HepG2 (cell line): Measurements from ENCODE around the gene INSR. TPM values are rescaled to one million over a fixed set of nuclear protein-coding genes. Genes with fewer than 3 reads are reported as not detected.

Experiments used
- ARID4A ChIP-seq: sonication (generic); formaldehyde crosslinking; IDR thresholded peaks from 2 replicates; pipeline ENCODE4 v1.5.0; 2020; ENCODE audit warnings: mild to moderate bottlenecking, missing genetic modification reagents, borderline replicate concordance
- ARNT2 ChIP-seq: sonication (generic); formaldehyde crosslinking; IDR thresholded peaks from 2 replicates; pipeline ENCODE4 v1.8.0; 2022; ENCODE audit warnings: mild to moderate bottlenecking, low read depth, missing genetic modification reagents, moderate library complexity
- FOXP4 ChIP-seq: sonication (generic); formaldehyde crosslinking; IDR thresholded peaks from 2 replicates; pipeline ENCODE4 v1.4.0; 2020; ENCODE audit warnings: missing genetic modification reagents
- GATAD1 ChIP-seq: IDR thresholded peaks from 2 replicates; pipeline ENCODE4 v1.6.1; 2016; ENCODE audit warnings: missing genetic modification reagents, missing compliant biosample characterization
- GZF1 ChIP-seq: sonication (generic); formaldehyde crosslinking; IDR thresholded peaks from 2 replicates; pipeline ENCODE4 v1.5.1; 2020; ENCODE audit warnings: mild to moderate bottlenecking, missing genetic modification reagents
- KDM5B ChIP-seq: sonication (generic); formaldehyde crosslinking; IDR thresholded peaks from 2 replicates; pipeline ENCODE4 v1.4.0; 2020; ENCODE audit warnings: missing genetic modification reagents, mild to moderate bottlenecking, borderline replicate concordance
- KLF11 ChIP-seq: IDR thresholded peaks from 2 replicates; pipeline ENCODE4 v1.6.1; 2016; ENCODE audit warnings: missing compliant biosample characterization
- MAF1 ChIP-seq: sonication (generic); formaldehyde crosslinking; IDR thresholded peaks from 2 replicates; pipeline ENCODE4 v1.5.0; 2020; ENCODE audit warnings: missing genetic modification reagents, borderline replicate concordance
- MIXL1 ChIP-seq: IDR thresholded peaks from 2 replicates; pipeline ENCODE4 v1.6.1; 2016
- NONO ChIP-seq, 2 experiments: fragments of 450-650 bp in 1 of 2; sonication (generic) in 1 of 2; formaldehyde crosslinking in 1 of 2; IDR thresholded peaks in 1 of 2; conservative IDR thresholded peaks in 1 of 2; 2 replicates each; pipeline versions ENCODE4 v1.6.1 to v1.8.0; 2017 to 2022; ENCODE audit warnings: mild to moderate bottlenecking in 1 of 2, missing genetic modification reagents in 1 of 2, moderate library complexity in 1 of 2
- SALL1 ChIP-seq: sonication (generic); formaldehyde crosslinking; IDR thresholded peaks from 2 replicates; pipeline ENCODE4 v1.8.0; 2022; ENCODE audit warnings: mild to moderate bottlenecking, missing genetic modification reagents
- SATB2 ChIP-seq: sonication (generic); formaldehyde crosslinking; IDR thresholded peaks from 2 replicates; pipeline ENCODE4 v1.5.0; 2020; ENCODE audit warnings: missing genetic modification reagents
- TIGD3 ChIP-seq: sonication (generic); formaldehyde crosslinking; IDR thresholded peaks from 2 replicates; pipeline ENCODE4 v1.5.1; 2020; ENCODE audit warnings: mild to moderate bottlenecking, missing genetic modification reagents, borderline replicate concordance
- U2AF1 ChIP-seq: fragments of 200-400 bp; formaldehyde crosslinking; optimal IDR thresholded peaks from 2 replicates; pipeline ENCODE3; 2017; ENCODE audit warnings: mild to moderate bottlenecking, low read depth, low read length
- ZMYM3 ChIP-seq: sonication (generic); formaldehyde crosslinking; IDR thresholded peaks from 2 replicates; pipeline ENCODE4 v1.5.1; 2020; ENCODE audit warnings: mild to moderate bottlenecking, missing genetic modification reagents
- ZNF205 ChIP-seq: IDR thresholded peaks from 2 replicates; pipeline ENCODE4 v1.6.1; 2018; ENCODE audit warnings: missing biosample characterization, missing genetic modification reagents
- ZNF232 ChIP-seq: sonication (generic); formaldehyde crosslinking; IDR thresholded peaks from 2 replicates; pipeline ENCODE4 v1.4.0; 2020; ENCODE audit warnings: missing genetic modification reagents, borderline replicate concordance
- ZNF557 ChIP-seq: sonication (generic); formaldehyde crosslinking; IDR thresholded peaks from 2 replicates; pipeline ENCODE4 v1.4.0; 2020; ENCODE audit warnings: missing genetic modification reagents
- ZNF563 ChIP-seq: sonication (generic); formaldehyde crosslinking; IDR thresholded peaks from 2 replicates; pipeline ENCODE4 v1.8.0; 2022; ENCODE audit warnings: mild to moderate bottlenecking, moderate library complexity, missing genetic modification reagents
- ZNF773 ChIP-seq: sonication (generic); formaldehyde crosslinking; IDR thresholded peaks from 2 replicates; pipeline ENCODE4 v1.4.0; 2020; ENCODE audit warnings: missing genetic modification reagents, borderline replicate concordance
- ZNF883 ChIP-seq: sonication (generic); formaldehyde crosslinking; IDR thresholded peaks from 2 replicates; pipeline ENCODE4 v1.5.1; 2020; ENCODE audit warnings: mild to moderate bottlenecking, missing genetic modification reagents; ENCODE audit errors: not compliant biosample characterization
- polyA plus RNA-seq, 8 experiments: library from polyadenylated mRNA; depleted of rRNA in 3 of 8; stranded (reverse) in 7 of 8; unstranded in 1 of 8; fragments of >200 nt; fragmentation: Illumina TruSeq in 4 of 8; extraction: Trizol in 4 of 8; gene quantifications; 2 replicates each; pipeline versions ENCODE4 v1.2.1 to v1.2.3, GENCODE V29; 2011 to 2016; ENCODE audit warnings: low read depth in 4 of 8, missing spikeins in 1 of 8, mixed read lengths in 1 of 8; ENCODE audit not compliant: insufficient read depth in 1 of 8
- total RNA-seq, 5 experiments: library from RNA; depleted of rRNA; stranded (reverse); fragments of >200 nt; fragmentation: Illumina TruSeq; extraction: Trizol; gene quantifications; 2 replicates each; pipeline ENCODE4 v1.2.3, GENCODE V29; 2016; ENCODE audit warnings: low read depth in 1 of 5

The INSR gene
- total and polyA plus RNA-seq, 2 of the 13 experiments (the other 11 are each of a cell fraction or from before 2014, with no cell fraction given), result 24.2 to 29.8 TPM

- TF ChIP-seq ZNF773 (CRISPR knock-in tag), result peak; percentile 79; the same call in 1 of the 2 replicates
- peak; percentile 75 for TF ChIP-seq SALL1 (CRISPR knock-in tag)
- TF ChIP-seq ARNT2, result peak; percentile 69
- TF ChIP-seq ZNF563, result 0 out of 2 replicates have a peak, but pooled peaks have one; percentile 39
- TF ChIP-seq NONO (IDR thresholded peaks at IDR 0.05), result no peak
- peak; percentile 21; the same call in 1 of the 2 replicates for TF ChIP-seq NONO (CRISPR knock-in tag; conservative IDR thresholded peaks at IDR 0.05)
- TF ChIP-seq ZNF883, result peak; percentile 70
- 0 out of 2 replicates have a peak, but pooled peaks have one; percentile 42 for TF ChIP-seq MIXL1 (CRISPR knock-in tag)
- TF ChIP-seq KLF11 (CRISPR knock-in tag), result peak; percentile 75; the same call in 1 of the 2 replicates
- TF ChIP-seq ZNF232, result peak; percentile 93; the same call in 1 of the 2 replicates
- peak; percentile 55; the same call in 1 of the 2 replicates for TF ChIP-seq TIGD3
- TF ChIP-seq KDM5B (CRISPR knock-in tag), result peak; percentile 71; the same call in 1 of the 2 replicates
- TF ChIP-seq ZNF205 (CRISPR knock-in tag), result 0 out of 2 replicates have a peak, but pooled peaks have one; percentile 69
- TF ChIP-seq ARID4A (CRISPR knock-in tag), result peak; percentile 25; the same call in 1 of the 2 replicates
- TF ChIP-seq ZMYM3 (CRISPR knock-in tag), result peak; percentile 46; the same call in 1 of the 2 replicates
- TF ChIP-seq SATB2 (CRISPR knock-in tag), result peak; percentile 90
- TF ChIP-seq FOXP4 (CRISPR knock-in tag), result peak; percentile 58
- peak; percentile 53 for TF ChIP-seq GZF1 (CRISPR knock-in tag)
- TF ChIP-seq U2AF1, result no peak
- TF ChIP-seq GATAD1 (CRISPR knock-in tag), result peak; percentile 44; the same call in 1 of the 2 replicates
- peak; percentile 84; the same call in 1 of the 2 replicates for TF ChIP-seq ZNF557 (CRISPR knock-in tag)
- 0 out of 2 replicates have a peak, but pooled peaks have one; percentile 6 for TF ChIP-seq MAF1 (CRISPR knock-in tag)
These were observed 471 bp upstream of the INSR start (continued) for GRCh38 chr19:7294558-7295212.
